HepG2 (cell line): Measurements from ENCODE around the gene PFDN2. TPM values are rescaled to one million over a fixed set of nuclear protein-coding genes. Genes with fewer than 3 reads are reported as not detected.

Experiments
- EZH2 ChIP-seq: conservative IDR thresholded peaks from 2 replicates; pipeline ENCODE4 v1.6.1; 2012; ENCODE audit warnings: mild to moderate bottlenecking, low read depth, low read length, moderate library complexity
- HOXD1 ChIP-seq: sonication (generic); formaldehyde crosslinking; IDR thresholded peaks from 2 replicates; pipeline ENCODE4 v1.5.0; 2020; ENCODE audit warnings: missing genetic modification reagents
- PLRG1 ChIP-seq: fragments of 450-650 bp; conservative IDR thresholded peaks from 2 replicates; pipeline ENCODE4 v1.6.1; 2016
- SRSF1 ChIP-seq: fragments of 200-400 bp; formaldehyde crosslinking; optimal IDR thresholded peaks from 2 replicates; pipeline ENCODE3; 2017; ENCODE audit warnings: mild to moderate bottlenecking, low read depth, low read length, moderate library complexity
- TBX2 ChIP-seq: sonication (generic); formaldehyde crosslinking; IDR thresholded peaks from 2 replicates; pipeline ENCODE4 v1.5.0; 2020; ENCODE audit warnings: missing genetic modification reagents, mild to moderate bottlenecking, borderline replicate concordance
- ZFP41 ChIP-seq: sonication (generic); formaldehyde crosslinking; IDR thresholded peaks from 2 replicates; pipeline ENCODE4 v1.4.0; 2020; ENCODE audit warnings: mild to moderate bottlenecking, missing genetic modification reagents, borderline replicate concordance
- ZNF10 ChIP-seq: sonication (generic); formaldehyde crosslinking; IDR thresholded peaks from 2 replicates; pipeline ENCODE4 v1.4.0; 2020; ENCODE audit warnings: mild to moderate bottlenecking, low read depth, missing genetic modification reagents, borderline replicate concordance
- ZNF12 ChIP-seq: sonication (generic); formaldehyde crosslinking; IDR thresholded peaks from 2 replicates; pipeline ENCODE4 v1.5.0; 2020; ENCODE audit warnings: missing genetic modification reagents
- ZNF256 ChIP-seq: sonication (generic); formaldehyde crosslinking; conservative IDR thresholded peaks from 2 replicates; pipeline ENCODE4 v1.4.0; 2020; ENCODE audit warnings: missing genetic modification reagents
- ZNF772 ChIP-seq: sonication (generic); formaldehyde crosslinking; IDR thresholded peaks from 2 replicates; pipeline ENCODE4 v1.5.0; 2020; ENCODE audit warnings: mild to moderate bottlenecking, missing genetic modification reagents
- polyA plus RNA-seq, 8 experiments: library from polyadenylated mRNA; depleted of rRNA in 3 of 8; stranded (reverse) in 7 of 8; unstranded in 1 of 8; fragments of >200 nt; fragmentation: Illumina TruSeq in 4 of 8; extraction: Trizol in 4 of 8; gene quantifications; 2 replicates each; pipeline versions ENCODE4 v1.2.1 to v1.2.3, GENCODE V29; 2011 to 2016; ENCODE audit warnings: low read depth in 4 of 8, missing spikeins in 1 of 8, mixed read lengths in 1 of 8; ENCODE audit not compliant: insufficient read depth in 1 of 8
- total RNA-seq, 5 experiments: library from RNA; depleted of rRNA; stranded (reverse); fragments of >200 nt; fragmentation: Illumina TruSeq; extraction: Trizol; gene quantifications; 2 replicates each; pipeline ENCODE4 v1.2.3, GENCODE V29; 2016; ENCODE audit warnings: low read depth in 1 of 5
- TF ChIP-seq, protein P1 (sequence below): sonication (generic); formaldehyde crosslinking; IDR thresholded peaks from 2 replicates; pipeline ENCODE4 v1.9.0; 2021; ENCODE audit warnings: missing genetic modification reagents, borderline replicate concordance
- TF ChIP-seq, protein P2 (sequence below): sonication (generic); formaldehyde crosslinking; IDR thresholded peaks from 2 replicates; pipeline ENCODE4 v1.5.1; 2020; ENCODE audit warnings: mild to moderate bottlenecking, missing genetic modification reagents, moderate library complexity
- TF ChIP-seq, protein P3 (sequence below): sonication (generic); formaldehyde crosslinking; IDR thresholded peaks from 2 replicates; pipeline ENCODE4 v1.4.0; 2020; ENCODE audit warnings: missing genetic modification reagents
- TF ChIP-seq, protein P4 (sequence below): sonication (generic); formaldehyde crosslinking; IDR thresholded peaks from 2 replicates; pipeline ENCODE4; 2020; ENCODE audit warnings: missing genetic modification reagents, mild to moderate bottlenecking, borderline replicate concordance

The PFDN2 gene
- total and polyA plus RNA-seq, 2 of the 13 experiments (the other 11 are each of a cell fraction or from before 2014, with no cell fraction given): 62.6 to 63.6 TPM

DNA sequence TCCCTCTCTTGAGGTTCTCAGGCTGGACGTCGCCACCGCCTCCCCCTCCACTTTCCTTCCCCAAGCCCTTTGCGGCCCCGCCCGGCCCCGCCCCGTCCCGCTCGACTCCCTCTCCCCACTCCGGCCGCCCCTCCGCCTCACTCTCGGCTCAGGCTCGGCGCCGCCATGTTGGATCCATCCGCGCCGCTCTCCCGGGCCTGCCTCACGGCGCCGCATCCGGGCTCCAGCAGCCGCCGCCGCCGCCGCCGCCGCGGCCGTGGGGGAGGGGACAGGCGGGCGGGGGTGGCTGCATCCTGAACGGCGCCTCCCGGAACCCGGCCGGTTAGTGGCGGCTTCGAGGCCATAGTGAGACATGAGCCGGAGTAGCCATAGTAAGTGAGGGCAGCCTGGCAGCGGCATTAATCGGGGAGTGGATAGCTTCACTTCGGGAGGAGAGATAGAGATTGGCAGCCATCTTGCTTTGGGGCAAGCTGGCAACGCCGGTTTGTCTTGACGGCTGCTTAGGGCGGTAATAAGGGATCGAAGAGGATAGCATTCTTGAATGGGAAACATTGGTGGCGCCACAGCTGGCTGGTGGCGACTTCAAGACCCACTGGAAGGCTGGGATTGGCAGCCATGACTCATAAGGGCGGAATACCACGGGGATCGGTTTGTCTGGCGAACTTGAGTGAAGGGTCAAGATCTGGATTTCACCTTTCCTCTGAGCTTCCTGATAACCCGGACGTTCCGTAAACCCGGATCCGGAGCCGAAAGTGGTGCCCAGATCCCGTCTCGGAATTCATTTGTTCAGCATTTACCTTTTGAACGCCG is 14.8 kb upstream of the PFDN2 start, which contains the start of gene DEDD (continued):
- TF ChIP-seq, protein P1, sequence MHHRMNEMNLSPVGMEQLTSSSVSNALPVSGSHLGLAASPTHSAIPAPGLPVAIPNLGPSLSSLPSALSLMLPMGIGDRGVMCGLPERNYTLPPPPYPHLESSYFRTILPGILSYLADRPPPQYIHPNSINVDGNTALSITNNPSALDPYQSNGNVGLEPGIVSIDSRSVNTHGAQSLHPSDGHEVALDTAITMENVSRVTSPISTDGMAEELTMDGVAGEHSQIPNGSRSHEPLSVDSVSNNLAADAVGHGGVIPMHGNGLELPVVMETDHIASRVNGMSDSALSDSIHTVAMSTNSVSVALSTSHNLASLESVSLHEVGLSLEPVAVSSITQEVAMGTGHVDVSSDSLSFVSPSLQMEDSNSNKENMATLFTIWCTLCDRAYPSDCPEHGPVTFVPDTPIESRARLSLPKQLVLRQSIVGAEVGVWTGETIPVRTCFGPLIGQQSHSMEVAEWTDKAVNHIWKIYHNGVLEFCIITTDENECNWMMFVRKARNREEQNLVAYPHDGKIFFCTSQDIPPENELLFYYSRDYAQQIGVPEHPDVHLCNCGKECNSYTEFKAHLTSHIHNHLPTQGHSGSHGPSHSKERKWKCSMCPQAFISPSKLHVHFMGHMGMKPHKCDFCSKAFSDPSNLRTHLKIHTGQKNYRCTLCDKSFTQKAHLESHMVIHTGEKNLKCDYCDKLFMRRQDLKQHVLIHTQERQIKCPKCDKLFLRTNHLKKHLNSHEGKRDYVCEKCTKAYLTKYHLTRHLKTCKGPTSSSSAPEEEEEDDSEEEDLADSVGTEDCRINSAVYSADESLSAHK (CRISPR knock-in tag): no peak
- TF ChIP-seq ZFP41 (CRISPR knock-in tag) (no peak), TBX2 (0 out of 2 replicates have a peak, but pooled peaks have one; percentile 48), HOXD1 (CRISPR knock-in tag) (no peak), ZNF10 (CRISPR knock-in tag) (no peak), ZNF772 (no peak; the same call in 1 of the 2 replicates), SRSF1 (no peak), EZH2 (no peak), ZNF256 (CRISPR knock-in tag) (no peak), PLRG1 (no peak), ZNF12 (no peak)
- TF ChIP-seq, protein P2, sequence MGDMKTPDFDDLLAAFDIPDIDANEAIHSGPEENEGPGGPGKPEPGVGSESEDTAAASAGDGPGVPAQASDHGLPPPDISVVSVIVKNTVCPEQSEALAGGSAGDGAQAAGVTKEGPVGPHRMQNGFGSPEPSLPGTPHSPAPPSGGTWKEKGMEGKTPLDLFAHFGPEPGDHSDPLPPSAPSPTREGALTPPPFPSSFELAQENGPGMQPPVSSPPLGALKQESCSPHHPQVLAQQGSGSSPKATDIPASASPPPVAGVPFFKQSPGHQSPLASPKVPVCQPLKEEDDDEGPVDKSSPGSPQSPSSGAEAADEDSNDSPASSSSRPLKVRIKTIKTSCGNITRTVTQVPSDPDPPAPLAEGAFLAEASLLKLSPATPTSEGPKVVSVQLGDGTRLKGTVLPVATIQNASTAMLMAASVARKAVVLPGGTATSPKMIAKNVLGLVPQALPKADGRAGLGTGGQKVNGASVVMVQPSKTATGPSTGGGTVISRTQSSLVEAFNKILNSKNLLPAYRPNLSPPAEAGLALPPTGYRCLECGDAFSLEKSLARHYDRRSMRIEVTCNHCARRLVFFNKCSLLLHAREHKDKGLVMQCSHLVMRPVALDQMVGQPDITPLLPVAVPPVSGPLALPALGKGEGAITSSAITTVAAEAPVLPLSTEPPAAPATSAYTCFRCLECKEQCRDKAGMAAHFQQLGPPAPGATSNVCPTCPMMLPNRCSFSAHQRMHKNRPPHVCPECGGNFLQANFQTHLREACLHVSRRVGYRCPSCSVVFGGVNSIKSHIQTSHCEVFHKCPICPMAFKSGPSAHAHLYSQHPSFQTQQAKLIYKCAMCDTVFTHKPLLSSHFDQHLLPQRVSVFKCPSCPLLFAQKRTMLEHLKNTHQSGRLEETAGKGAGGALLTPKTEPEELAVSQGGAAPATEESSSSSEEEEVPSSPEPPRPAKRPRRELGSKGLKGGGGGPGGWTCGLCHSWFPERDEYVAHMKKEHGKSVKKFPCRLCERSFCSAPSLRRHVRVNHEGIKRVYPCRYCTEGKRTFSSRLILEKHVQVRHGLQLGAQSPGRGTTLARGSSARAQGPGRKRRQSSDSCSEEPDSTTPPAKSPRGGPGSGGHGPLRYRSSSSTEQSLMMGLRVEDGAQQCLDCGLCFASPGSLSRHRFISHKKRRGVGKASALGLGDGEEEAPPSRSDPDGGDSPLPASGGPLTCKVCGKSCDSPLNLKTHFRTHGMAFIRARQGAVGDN (CRISPR knock-in tag): peak; percentile 78
- TF ChIP-seq, protein P3, sequence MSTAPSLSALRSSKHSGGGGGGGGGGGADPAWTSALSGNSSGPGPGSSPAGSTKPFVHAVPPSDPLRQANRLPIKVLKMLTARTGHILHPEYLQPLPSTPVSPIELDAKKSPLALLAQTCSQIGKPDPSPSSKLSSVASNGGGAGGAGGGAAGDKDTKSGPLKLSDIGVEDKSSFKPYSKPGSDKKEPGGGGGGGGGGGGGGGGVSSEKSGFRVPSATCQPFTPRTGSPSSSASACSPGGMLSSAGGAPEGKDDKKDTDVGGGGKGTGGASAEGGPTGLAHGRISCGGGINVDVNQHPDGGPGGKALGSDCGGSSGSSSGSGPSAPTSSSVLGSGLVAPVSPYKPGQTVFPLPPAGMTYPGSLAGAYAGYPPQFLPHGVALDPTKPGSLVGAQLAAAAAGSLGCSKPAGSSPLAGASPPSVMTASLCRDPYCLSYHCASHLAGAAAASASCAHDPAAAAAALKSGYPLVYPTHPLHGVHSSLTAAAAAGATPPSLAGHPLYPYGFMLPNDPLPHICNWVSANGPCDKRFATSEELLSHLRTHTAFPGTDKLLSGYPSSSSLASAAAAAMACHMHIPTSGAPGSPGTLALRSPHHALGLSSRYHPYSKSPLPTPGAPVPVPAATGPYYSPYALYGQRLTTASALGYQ (CRISPR knock-in tag): no peak
- TF ChIP-seq, protein P4, sequence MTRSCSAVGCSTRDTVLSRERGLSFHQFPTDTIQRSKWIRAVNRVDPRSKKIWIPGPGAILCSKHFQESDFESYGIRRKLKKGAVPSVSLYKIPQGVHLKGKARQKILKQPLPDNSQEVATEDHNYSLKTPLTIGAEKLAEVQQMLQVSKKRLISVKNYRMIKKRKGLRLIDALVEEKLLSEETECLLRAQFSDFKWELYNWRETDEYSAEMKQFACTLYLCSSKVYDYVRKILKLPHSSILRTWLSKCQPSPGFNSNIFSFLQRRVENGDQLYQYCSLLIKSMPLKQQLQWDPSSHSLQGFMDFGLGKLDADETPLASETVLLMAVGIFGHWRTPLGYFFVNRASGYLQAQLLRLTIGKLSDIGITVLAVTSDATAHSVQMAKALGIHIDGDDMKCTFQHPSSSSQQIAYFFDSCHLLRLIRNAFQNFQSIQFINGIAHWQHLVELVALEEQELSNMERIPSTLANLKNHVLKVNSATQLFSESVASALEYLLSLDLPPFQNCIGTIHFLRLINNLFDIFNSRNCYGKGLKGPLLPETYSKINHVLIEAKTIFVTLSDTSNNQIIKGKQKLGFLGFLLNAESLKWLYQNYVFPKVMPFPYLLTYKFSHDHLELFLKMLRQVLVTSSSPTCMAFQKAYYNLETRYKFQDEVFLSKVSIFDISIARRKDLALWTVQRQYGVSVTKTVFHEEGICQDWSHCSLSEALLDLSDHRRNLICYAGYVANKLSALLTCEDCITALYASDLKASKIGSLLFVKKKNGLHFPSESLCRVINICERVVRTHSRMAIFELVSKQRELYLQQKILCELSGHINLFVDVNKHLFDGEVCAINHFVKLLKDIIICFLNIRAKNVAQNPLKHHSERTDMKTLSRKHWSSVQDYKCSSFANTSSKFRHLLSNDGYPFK (CRISPR knock-in tag): no peak; the same call in 1 of the 2 replicates
